Peyer's patch (tissue), 4 donors: Measurements from ENCODE around the gene NCS1.

ENCODE experiments used
- POLR2A ChIP-seq, 2 donors: fragments of 450-650 bp; IDR thresholded peaks; one replicate each; pipeline ENCODE4 v1.5.1; 2017; ENCODE audit warnings: antibody characterized with exemption in 2 of 2, mild to moderate bottlenecking in 2 of 2, moderate library complexity in 2 of 2
- TF ChIP-seq, protein P1 (sequence below), 6 experiments: fragments of 450-650 bp in 4 of 6; fragments of 200-600 bp in 2 of 6; sonication (generic) in 1 of 6; IDR thresholded peaks; one replicate each; pipeline ENCODE4 v1.5.1; 2017 to 2019; ENCODE audit warnings: antibody characterized with exemption in 6 of 6, mild to moderate bottlenecking in 3 of 6, moderate library complexity in 1 of 6

DNA sequence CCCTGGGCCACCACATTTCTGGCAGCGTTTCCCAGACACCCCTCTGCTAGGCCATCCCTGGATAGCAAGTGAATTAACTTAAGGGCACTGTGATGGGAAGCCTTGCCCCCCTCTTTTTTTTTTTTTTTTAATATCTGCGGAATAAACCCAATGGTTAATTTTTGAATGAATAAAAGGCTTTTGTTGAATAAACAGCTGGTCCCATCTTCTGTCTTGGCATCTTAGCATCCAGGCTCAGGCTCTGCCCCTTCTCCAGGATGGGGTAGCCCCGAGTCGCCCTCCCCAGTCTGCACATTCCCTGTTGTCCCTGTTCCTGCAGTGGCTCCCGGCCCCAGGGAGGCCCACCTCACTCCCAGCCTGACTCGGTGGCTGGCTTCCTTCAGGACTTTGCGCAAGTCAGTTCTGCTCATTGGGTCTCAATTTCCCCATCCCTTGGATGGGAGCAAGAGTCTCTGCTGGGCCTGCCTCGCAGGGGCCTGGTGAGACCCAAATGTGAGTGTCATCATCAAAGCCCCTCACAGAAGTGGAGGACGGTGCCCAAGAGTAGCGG is 64.3 kb downstream of the NCS1 start:
- TF ChIP-seq POLR2A (IDR thresholded peaks at IDR 0.05), result no peak
- TF ChIP-seq, protein P1, sequence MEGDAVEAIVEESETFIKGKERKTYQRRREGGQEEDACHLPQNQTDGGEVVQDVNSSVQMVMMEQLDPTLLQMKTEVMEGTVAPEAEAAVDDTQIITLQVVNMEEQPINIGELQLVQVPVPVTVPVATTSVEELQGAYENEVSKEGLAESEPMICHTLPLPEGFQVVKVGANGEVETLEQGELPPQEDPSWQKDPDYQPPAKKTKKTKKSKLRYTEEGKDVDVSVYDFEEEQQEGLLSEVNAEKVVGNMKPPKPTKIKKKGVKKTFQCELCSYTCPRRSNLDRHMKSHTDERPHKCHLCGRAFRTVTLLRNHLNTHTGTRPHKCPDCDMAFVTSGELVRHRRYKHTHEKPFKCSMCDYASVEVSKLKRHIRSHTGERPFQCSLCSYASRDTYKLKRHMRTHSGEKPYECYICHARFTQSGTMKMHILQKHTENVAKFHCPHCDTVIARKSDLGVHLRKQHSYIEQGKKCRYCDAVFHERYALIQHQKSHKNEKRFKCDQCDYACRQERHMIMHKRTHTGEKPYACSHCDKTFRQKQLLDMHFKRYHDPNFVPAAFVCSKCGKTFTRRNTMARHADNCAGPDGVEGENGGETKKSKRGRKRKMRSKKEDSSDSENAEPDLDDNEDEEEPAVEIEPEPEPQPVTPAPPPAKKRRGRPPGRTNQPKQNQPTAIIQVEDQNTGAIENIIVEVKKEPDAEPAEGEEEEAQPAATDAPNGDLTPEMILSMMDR (IDR thresholded peaks at IDR 0.05), result no peak
